SK-N-SH (cell line): Measurements from ENCODE around the gene ZNRD2. TPM values are rescaled to one million over a fixed set of nuclear protein-coding genes. Genes with fewer than 3 reads are reported as not detected.
"Not testable (repeated sequence)": the region's sequence is repeated elsewhere in the genome, so short reads cannot be mapped to it uniquely, and the experiment has no call there.

Source experiments
- CTCF ChIA-PET: fragments of 300-600, 350-600 bp; formaldehyde crosslinking; extraction: SDS; loops from one replicate; lab custom pipeline; 2021; lab: Yijun Ruan, JAX
- POLR2A ChIA-PET: fragments of 350-600 bp; sonication (Branson Sonifier 250); formaldehyde crosslinking; extraction: SDS; loops from one replicate; lab custom pipeline; 2020; ENCODE audit warnings: antibody characterized with exemption, inconsistent platforms; lab: Yijun Ruan, JAX
- DNase-seq: peaks from one replicate; pipeline ENCODE4 v3.0.0; 2012
- H2AFZ ChIP-seq: fragments of 200-600 bp; sonication (generic); 2 replicates; pipeline ENCODE4 v1.8.1; 2016; ENCODE audit warnings: antibody characterized with exemption, mild to moderate bottlenecking, low read depth
- H3F3A ChIP-seq: fragments of 200-600 bp; sonication (generic); replicated peaks from 2 replicates; pipeline ENCODE3; 2016; ENCODE audit warnings: antibody characterized with exemption, mild to moderate bottlenecking; ENCODE audit not compliant: insufficient read depth
- H3K27ac ChIP-seq, 2 experiments: fragments of 200-500 bp in 1 of 2; fragments of 200-600 bp in 1 of 2; sonication (Bioruptor generic) in 1 of 2; sonication (generic), shearing (Covaris generic) in 1 of 2; 2 replicates each; pipeline versions ENCODE4 v1.5.1 to v1.6.1; 2014 to 2016; ENCODE audit warnings: low read depth in 2 of 2, inconsistent platforms in 1 of 2, low read length in 1 of 2, mild to moderate bottlenecking in 1 of 2, mixed read lengths in 1 of 2
- H3K27me3 ChIP-seq: fragments of 200-600 bp; sonication (generic), shearing (Covaris generic); 2 replicates; pipeline ENCODE4 v1.6.1; 2016; ENCODE audit warnings: mixed run types; ENCODE audit not compliant: insufficient read depth
- H3K36me3 ChIP-seq, 2 experiments: fragments of 200-500 bp in 1 of 2; fragments of 200-600 bp in 1 of 2; sonication (Bioruptor generic) in 1 of 2; sonication (generic) in 1 of 2; replicated peaks in 1 of 2; 2 replicates each; pipeline versions ENCODE3 to v1.5.1; 2014 to 2016; ENCODE audit warnings: low read length in 1 of 2, mild to moderate bottlenecking in 1 of 2; ENCODE audit not compliant: insufficient read depth in 2 of 2, control insufficient read depth in 1 of 2
- H3K4me1 ChIP-seq, 2 experiments: fragments of 200-500 bp in 1 of 2; fragments of 200-600 bp in 1 of 2; sonication (Bioruptor generic) in 1 of 2; sonication (generic), shearing (Covaris generic) in 1 of 2; 2 replicates each; pipeline versions ENCODE4 v1.5.1 to v1.6.1; 2014 to 2016; ENCODE audit warnings: low read depth in 1 of 2, low read length in 1 of 2, mixed run types in 1 of 2; ENCODE audit not compliant: insufficient read depth in 2 of 2, control insufficient read depth in 1 of 2
- H3K4me2 ChIP-seq: fragments of 200-600 bp; sonication (generic), shearing (Covaris generic); 2 replicates; pipeline ENCODE4 v1.6.1; 2017; ENCODE audit warnings: mixed run types
- H3K4me3 ChIP-seq, 2 experiments: fragments of 200-500 bp in 1 of 2; fragments of 200-600 bp in 1 of 2; sonication (Bioruptor generic) in 1 of 2; sonication (generic), shearing (Covaris generic) in 1 of 2; 2 replicates each; pipeline versions ENCODE4 v1.5.1 to v1.8.1; 2014 to 2016; ENCODE audit warnings: low read depth in 2 of 2, inconsistent platforms in 1 of 2, low read length in 1 of 2, mild to moderate bottlenecking in 1 of 2, mixed read lengths in 1 of 2, moderate library complexity in 1 of 2
- H3K79me2 ChIP-seq: fragments of 200-600 bp; sonication (generic); 2 replicates; pipeline ENCODE4 v1.8.1; 2017; ENCODE audit warnings: mild to moderate bottlenecking; ENCODE audit not compliant: insufficient read depth
- H3K9ac ChIP-seq: fragments of 200-600 bp; sonication (generic); 2 replicates; pipeline ENCODE4 v1.6.1; 2017; ENCODE audit warnings: mixed run types
- H3K9me2 ChIP-seq: fragments of 200-600 bp; sonication (generic); 2 replicates; pipeline ENCODE4 v1.6.1; 2017; ENCODE audit warnings: mixed run types
- H3K9me3 ChIP-seq: fragments of 200-600 bp; sonication (generic); 2 replicates; pipeline ENCODE4 v1.6.1; 2017; ENCODE audit warnings: mixed run types, mild to moderate bottlenecking, moderate library complexity
- H4K20me1 ChIP-seq: fragments of 200-600 bp; sonication (generic); 2 replicates; pipeline ENCODE4 v1.6.1; 2017; ENCODE audit warnings: mild to moderate bottlenecking, mixed run types; ENCODE audit not compliant: insufficient read depth
- ELF1 ChIP-seq: IDR thresholded peaks from 2 replicates; pipeline ENCODE4 v1.4.0; 2012
- FOXJ3 ChIP-seq: sonication (generic); formaldehyde crosslinking; IDR thresholded peaks from 2 replicates; pipeline ENCODE4 v1.5.1; 2020; ENCODE audit warnings: mild to moderate bottlenecking, missing genetic modification reagents
- FOXM1 ChIP-seq: IDR thresholded peaks from 2 replicates; pipeline ENCODE4 v1.4.0; 2012; ENCODE audit warnings: low read depth, mild to moderate bottlenecking
- GABPA ChIP-seq: IDR thresholded peaks from 2 replicates; pipeline ENCODE4 v1.4.0; 2012; ENCODE audit warnings: low read depth, mild to moderate bottlenecking
- GATA2 ChIP-seq: sonication (generic); formaldehyde crosslinking; IDR thresholded peaks from 2 replicates; pipeline ENCODE4 v1.5.0; 2020; ENCODE audit warnings: mild to moderate bottlenecking, missing genetic modification reagents
- IRF3 ChIP-seq: fragments of 150-350 bp; IDR thresholded peaks from 2 replicates; pipeline ENCODE4 v1.6.1; 2016; ENCODE audit warnings: mild to moderate bottlenecking, low read depth, low read length
- MAX ChIP-seq: IDR thresholded peaks from 2 replicates; pipeline ENCODE4 v1.4.0; 2012; ENCODE audit warnings: low read depth
- MEF2A ChIP-seq: IDR thresholded peaks from 2 replicates; pipeline ENCODE4 v1.4.0; 2012; ENCODE audit warnings: low read depth, borderline replicate concordance
- MXI1 ChIP-seq: IDR thresholded peaks from 2 replicates; pipeline ENCODE4 v1.6.1; 2012; ENCODE audit warnings: mild to moderate bottlenecking, low read depth, low read length, improper control_type of control experiment
- NFIC ChIP-seq: IDR thresholded peaks from 2 replicates; pipeline ENCODE4 v1.4.0; 2012; ENCODE audit warnings: borderline replicate concordance
- NRF1 ChIP-seq: IDR thresholded peaks from 2 replicates; pipeline ENCODE4 v1.6.1; 2012; ENCODE audit warnings: low read depth, mild to moderate bottlenecking, low read length
- POLR2AphosphoS5 ChIP-seq: IDR thresholded peaks from 2 replicates; pipeline ENCODE4 v1.6.1; 2012; ENCODE audit warnings: low read depth, low read length
- REST ChIP-seq: IDR thresholded peaks from 2 replicates; pipeline ENCODE4 v1.6.1; 2012; ENCODE audit warnings: mild to moderate bottlenecking, low read depth, low read length, moderate library complexity
- RFX5 ChIP-seq: IDR thresholded peaks from 2 replicates; pipeline ENCODE4 v1.6.1; 2012; ENCODE audit warnings: mild to moderate bottlenecking, improper control_type of control experiment, low read length
- RXRA ChIP-seq: IDR thresholded peaks from 2 replicates; pipeline ENCODE4 v1.4.0; 2012; ENCODE audit warnings: low read depth, mild to moderate bottlenecking, borderline replicate concordance
- SMC3 ChIP-seq: IDR thresholded peaks from 2 replicates; pipeline ENCODE4 v1.6.1; 2012; ENCODE audit warnings: low read depth, low read length, improper control_type of control experiment
- WGBS: methylation state at CpG from one replicate; pipeline ENCODE4 v1.1.6; 2017; ENCODE audit warnings: low lambda C conversion rate; 5-methylcytosine and 5-hydroxymethylcytosine counted together
- polyA plus RNA-seq, 3 experiments: library from polyadenylated mRNA; depleted of rRNA; stranded (reverse); fragments of >200 nt; gene quantifications; 2 replicates each; pipeline ENCODE4 v1.2.3, GENCODE V29; 2012
- TF ChIP-seq, protein P1 (sequence below): IDR thresholded peaks from 2 replicates; pipeline ENCODE4 v1.4.0; 2012; ENCODE audit warnings: low read depth, borderline replicate concordance

Gene ZNRD2
- polyA plus RNA-seq, 1 of the 3 experiments (the other 2 are of a cell fraction) = 78.1 TPM

GRCh38 chr11:65563601-65564000 lies 6.7 kb upstream of the ZNRD2 start:
- no peaks in the 10 kb centered on the region for H4K20me1 ChIP-seq
- H3K27ac ChIP-seq = no peak overlapping the region
- no peak overlapping the region for H3K9ac ChIP-seq
- ChIA-PET CTCF (interaction anchor here (5.5 to 6.4 kb wide), 2 partner anchors 8 to 23 kb away, joined by 61 to 69 read pairs; partner anchors contain the start of genes FAM89B and ZNRD2), POLR2A (no interaction called here)
- DNase-seq = no peak
- peaks cover 26% of the 10 kb centered on the region for H3K79me2 ChIP-seq
- no peaks in the 10 kb centered on the region for H3K9me3 ChIP-seq
- no peaks in the 10 kb centered on the region for H3K36me3 ChIP-seq
- TF ChIP-seq REST (no peak), IRF3 (no peak), MXI1 (no peak), RFX5 (no peak), RXRA (no peak), FOXM1 (no peak), GATA2 (CRISPR knock-in tag) (no peak), NFIC (no peak), FOXJ3 (no peak), MAX (no peak), SMC3 (no peak), GABPA (no peak), ELF1 (no peak), POLR2AphosphoS5 (no peak), NRF1 (no peak), MEF2A (no peak)
- TF ChIP-seq, protein P1, sequence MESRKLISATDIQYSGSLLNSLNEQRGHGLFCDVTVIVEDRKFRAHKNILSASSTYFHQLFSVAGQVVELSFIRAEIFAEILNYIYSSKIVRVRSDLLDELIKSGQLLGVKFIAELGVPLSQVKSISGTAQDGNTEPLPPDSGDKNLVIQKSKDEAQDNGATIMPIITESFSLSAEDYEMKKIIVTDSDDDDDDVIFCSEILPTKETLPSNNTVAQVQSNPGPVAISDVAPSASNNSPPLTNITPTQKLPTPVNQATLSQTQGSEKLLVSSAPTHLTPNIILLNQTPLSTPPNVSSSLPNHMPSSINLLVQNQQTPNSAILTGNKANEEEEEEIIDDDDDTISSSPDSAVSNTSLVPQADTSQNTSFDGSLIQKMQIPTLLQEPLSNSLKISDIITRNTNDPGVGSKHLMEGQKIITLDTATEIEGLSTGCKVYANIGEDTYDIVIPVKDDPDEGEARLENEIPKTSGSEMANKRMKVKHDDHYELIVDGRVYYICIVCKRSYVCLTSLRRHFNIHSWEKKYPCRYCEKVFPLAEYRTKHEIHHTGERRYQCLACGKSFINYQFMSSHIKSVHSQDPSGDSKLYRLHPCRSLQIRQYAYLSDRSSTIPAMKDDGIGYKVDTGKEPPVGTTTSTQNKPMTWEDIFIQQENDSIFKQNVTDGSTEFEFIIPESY = no peak
- WGBS = 96% methylated on average over 4 of the region's 4 CpGs
- no peak overlapping the region for H3K4me2 ChIP-seq
- H3K4me3 ChIP-seq = no peak overlapping the region
- H2AFZ ChIP-seq = no peak overlapping the region
- H3K27me3 ChIP-seq = no peaks in the 10 kb centered on the region
- no peaks in the 10 kb centered on the region for H3K9me2 ChIP-seq
- H3F3A ChIP-seq = peaks cover 54% of the 10 kb centered on the region
- peaks cover 39 to 49% of the 10 kb centered on the region in 2 experiments for H3K4me1 ChIP-seq

DNA sequence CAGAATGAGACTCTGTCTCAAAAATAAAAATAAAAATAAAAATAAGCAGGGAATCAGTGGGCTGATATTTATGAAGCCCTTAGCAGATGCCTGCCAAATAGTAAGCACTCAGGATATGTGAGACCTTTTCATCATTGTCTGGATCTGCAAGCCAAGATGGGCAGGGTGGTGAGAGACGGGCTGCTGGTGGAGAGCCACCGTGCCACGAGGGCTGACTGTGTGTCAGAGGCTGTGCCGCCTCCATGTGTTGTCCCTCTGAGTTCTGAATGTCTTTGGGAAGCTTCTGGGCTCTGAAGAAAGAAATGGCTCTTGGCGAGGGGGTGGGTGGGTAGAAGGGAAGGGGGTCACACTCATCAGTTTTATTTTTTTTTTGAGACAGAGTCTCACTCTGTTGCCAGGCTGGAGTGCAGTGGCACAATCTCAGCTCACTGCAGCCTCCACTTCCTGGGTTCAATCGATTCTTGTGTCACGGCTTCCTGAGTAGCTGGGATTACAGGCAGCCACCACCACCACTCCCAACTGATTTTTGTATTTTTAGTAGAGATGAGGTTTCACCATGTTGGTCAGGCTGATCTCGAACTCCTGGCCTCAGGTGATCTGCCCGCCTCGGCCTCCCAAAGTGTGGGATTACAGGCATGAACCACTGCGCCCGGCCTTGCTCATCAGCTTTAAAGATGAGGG lies 5.3 kb upstream of the ZNRD2 start:
- H3K9me3 ChIP-seq, H3K27me3 ChIP-seq, H3K36me3 ChIP-seq, H4K20me1 ChIP-seq, DNase-seq, H2AFZ ChIP-seq, POLR2A ChIA-PET, H3K4me2 ChIP-seq, H3K27ac ChIP-seq, H3K4me3 ChIP-seq, H3K9me2 ChIP-seq: not testable (repeated sequence)
- 0 out of 2 replicates have a peak overlapping the region, but pooled peaks have one; percentile 18 for H3K9ac ChIP-seq
- CTCF ChIA-PET = interaction anchor here (3.7 to 13.6 kb wide), 2 partner anchors 13 to 24 kb away, joined by 18 to 295 read pairs; no protein-coding TSS in a partner anchor
- H3K4me1 ChIP-seq = peaks cover 33 to 43% of the 10 kb centered on the region in 2 experiments
- 95% methylated on average over 12 of the region's 12 CpGs for WGBS
- H3F3A ChIP-seq = peaks cover 51% of the 10 kb centered on the region
- peaks cover 31% of the 10 kb centered on the region for H3K79me2 ChIP-seq
